Epithelial cell of prostate (primary cell): ENCODE data around the gene ARHGAP26.

ENCODE experiments used
- DNase-seq: peaks from one replicate; pipeline ENCODE4 v3.0.0-alpha.2; 2011; ENCODE audit warnings: low read depth, low spot score
- H3K27ac ChIP-seq: fragments of 450-650 bp; 2 replicates; pipeline ENCODE4 v1.5.1; 2017; ENCODE audit warnings: mild to moderate bottlenecking

ARHGAP26 gene

DNA sequence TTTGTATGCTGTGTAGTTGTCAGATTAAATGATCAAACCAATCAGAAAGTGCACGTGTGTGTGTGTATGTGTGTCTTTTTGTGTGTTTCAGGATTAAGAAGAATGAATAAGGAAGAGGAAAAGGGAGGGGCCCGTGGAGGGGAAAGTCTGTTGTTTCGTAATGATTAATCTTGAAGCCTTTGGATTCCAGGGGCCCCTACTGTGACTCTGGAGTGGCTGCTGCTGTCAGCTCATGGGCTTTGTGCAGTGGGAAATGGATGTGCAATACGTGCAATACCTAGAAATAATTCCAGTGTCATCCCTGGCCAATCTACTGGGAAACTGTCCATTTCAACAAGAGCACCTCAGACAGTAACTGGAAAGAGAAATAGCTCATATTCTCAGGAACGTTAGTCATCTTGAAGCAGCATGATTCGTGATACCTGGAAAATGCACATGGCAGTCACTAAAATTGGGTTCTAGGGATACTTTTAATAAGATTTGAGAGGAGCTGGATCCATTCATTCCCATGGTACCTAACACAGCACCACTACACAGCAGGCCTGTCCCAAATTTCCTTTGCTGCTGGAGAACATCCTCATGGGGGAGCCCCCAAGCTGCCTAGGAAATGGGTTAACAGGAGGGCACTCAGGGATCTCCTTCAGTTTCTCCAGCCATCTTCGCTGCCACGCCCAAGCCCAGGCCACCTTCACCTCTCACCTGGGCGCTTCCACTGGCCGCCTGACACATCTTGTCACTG, 447.1 kb downstream of the ARHGAP26 start:
- DNase-seq, result no peak
- H3K27ac ChIP-seq, result peak overlapping the region; percentile 68

DNA sequence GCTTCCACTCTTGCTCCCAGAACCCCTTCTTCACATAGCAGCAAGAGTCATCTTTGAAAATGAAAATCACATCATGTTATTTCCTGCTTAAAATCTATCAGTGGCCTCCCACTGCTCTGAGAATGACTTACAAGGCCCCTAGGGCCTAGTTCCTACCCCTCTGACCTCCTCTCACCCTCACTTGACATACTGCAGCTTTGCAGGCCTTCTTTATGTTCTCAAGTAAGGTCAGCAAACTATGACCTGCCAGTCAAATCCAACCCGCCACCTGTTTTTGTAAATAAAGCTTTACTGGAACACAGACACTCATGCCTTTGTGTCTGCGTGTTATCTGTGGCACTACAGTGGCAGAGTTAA, 447.6 kb downstream of the ARHGAP26 start:
- H3K27ac ChIP-seq, result peak overlapping the region; percentile 68
- DNase-seq, result no peak

DNA sequence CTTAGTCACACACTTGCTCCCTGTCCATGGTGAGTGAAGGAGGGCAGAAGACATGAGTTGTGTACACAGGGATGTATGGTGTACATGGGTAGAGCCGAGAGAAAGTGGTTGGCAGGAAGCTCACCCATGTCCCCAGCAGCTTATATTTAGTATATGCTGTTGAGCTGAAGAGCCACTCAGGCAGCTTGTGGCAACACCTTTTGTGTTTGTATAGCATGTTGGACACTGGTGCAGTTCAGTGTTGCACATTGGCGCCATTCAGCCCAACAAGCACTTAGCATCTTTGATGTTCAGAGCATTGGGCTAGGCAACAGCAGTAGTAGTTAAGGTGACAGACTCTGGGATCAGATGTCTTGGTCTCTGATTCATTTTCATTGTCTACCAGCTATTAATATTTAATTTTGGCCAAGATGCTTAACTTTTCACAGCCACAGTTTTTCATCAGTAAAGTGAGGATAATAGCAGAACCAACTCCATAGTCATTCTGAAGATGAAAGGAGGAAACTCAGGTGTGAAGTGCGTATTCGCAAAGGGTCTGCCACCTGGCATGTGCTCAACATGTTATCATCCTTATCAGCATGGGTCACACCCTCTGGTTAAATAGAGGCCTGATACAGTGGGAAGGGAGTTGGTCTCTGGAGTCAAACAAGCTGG, 448.5 kb downstream of the ARHGAP26 start:
- no peak for DNase-seq
- H3K27ac ChIP-seq, result no peak overlapping the region

DNA sequence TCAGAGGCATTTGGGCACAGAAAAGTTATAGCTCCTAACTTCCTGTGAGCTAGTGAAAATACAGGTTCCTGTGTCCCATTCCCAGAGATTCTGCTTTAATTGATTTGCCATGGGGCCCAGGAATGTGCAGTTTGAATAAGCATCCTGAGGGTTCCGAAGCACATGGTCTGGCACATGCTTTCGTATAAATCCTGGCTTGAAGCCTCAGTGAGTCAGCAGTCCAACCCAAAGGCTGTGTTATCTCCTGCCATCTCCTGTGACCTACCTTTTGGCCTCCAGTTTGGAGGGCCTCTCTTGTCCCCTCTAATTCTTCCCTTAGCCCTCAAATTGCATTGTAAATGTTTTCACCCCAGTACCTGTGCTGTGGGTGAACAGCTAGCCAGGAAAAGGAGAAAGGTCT, 449.5 kb downstream of the ARHGAP26 start:
- H3K27ac ChIP-seq, result no peak overlapping the region
- no peak for DNase-seq

DNA sequence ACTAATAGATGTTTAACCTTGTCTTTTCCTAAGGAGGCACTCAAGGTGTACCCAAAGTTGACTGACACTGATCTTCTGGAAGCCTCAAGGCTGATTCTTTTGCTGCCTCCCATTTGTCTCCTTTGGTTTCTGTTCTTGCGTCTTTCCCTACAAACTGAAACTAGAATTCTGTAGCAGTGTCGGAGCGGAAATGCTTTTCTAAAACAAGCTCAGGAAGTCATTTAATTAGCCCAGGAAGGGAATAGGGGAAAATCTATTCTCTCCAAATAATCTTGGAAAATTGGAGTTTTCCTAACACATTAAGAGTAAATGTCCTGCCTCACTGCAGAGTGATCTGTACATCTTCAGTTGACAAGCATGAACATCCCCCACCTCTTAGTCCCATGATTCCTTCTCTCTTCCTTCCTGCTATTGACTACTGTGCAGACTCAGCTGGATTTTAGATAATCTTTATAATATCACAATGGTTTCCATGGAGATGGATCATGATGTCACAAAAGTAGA, 450.6 kb downstream of the ARHGAP26 start:
- no peak overlapping the region for H3K27ac ChIP-seq
- DNase-seq, result no peak

DNA sequence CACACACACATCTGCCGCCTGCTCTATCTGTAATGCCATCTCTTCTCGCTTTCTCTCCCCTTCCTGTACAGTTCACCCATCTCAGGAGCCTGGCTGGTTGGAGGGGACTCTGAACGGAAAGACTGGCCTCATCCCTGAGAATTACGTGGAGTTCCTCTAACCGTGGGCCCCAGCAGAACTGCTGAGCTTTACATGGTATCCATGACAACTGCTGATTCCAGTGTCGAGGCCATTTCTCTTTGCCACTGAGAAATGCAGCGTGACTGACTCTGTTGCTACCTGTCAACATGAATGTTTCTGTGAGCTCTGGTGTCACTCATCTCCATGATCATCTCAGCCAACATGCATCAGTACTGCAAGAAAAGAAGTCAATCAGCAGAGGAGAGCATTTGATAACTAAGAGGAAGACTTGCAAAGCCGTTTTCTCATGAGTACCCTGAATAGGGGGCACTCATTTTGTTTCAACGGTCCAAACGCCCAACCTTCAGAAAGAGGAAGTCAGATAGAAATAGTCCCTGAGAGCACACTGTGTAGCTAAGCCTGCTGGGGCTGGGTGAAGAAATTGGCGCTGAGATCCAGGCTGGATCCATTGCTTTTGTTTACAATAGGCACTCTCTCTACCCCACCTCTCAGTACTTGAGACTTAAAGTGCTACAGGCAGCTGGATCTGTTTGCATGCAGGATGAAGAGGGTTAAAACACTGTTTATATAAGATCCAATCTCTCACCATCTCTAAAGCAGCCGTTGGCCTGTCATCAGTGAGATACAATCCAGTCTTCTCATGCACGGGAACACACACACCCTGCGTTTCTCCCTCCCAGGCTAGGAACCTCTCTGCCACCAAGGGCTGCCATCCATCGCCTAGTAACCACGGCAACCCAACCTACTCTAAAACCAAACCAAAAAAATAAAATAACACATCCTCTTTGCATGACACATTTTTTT, 452.4 kb downstream of the ARHGAP26 start:
- DNase-seq, result no peak
- H3K27ac ChIP-seq, result no peak overlapping the region

- DNase-seq, result no peak
- H3K27ac ChIP-seq, result no peak overlapping the region
Observed at GRCh38 chr5:143224672-143225071, 454.5 kb downstream of the ARHGAP26 start.

GRCh38 chr5:143225511-143225910, 455.3 kb downstream of the ARHGAP26 start:
- DNase-seq, result no peak
- no peak overlapping the region for H3K27ac ChIP-seq

DNA sequence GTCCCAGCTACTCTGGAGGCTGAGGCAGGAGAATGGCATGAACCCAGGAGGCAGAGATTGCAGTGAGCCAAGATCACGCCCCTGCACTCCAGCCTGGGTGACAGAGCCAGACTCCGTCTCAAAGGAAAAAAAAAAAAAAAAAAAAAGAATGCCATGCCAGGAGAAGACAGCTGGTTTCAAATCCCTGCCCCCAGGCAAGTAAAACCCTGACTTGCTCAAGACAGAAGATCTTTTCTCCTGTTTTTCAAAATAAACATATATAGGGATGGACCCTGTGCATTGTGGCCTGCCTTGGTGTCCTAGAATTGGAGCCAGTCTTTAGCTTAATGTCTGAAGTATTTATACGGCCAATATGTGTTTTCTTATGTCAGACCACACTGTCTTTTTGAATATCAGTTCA, 456.2 kb downstream of the ARHGAP26 start:
- H3K27ac ChIP-seq, result no peak overlapping the region

GRCh38 chr5:143226872-143227271, 456.7 kb downstream of the ARHGAP26 start:
- H3K27ac ChIP-seq, result no peak overlapping the region
- no peak for DNase-seq

More for the DNA sequence above, 456.2 kb downstream of the ARHGAP26 start:
- no peak for DNase-seq

GRCh38 chr5:143227301-143227700, 457.1 kb downstream of the ARHGAP26 start:
- H3K27ac ChIP-seq, result no peak overlapping the region
- no peak for DNase-seq

GRCh38 chr5:143228597-143229293, 458.6 kb downstream of the ARHGAP26 start:
- no peak overlapping the region for H3K27ac ChIP-seq
- DNase-seq, result no peak

DNA sequence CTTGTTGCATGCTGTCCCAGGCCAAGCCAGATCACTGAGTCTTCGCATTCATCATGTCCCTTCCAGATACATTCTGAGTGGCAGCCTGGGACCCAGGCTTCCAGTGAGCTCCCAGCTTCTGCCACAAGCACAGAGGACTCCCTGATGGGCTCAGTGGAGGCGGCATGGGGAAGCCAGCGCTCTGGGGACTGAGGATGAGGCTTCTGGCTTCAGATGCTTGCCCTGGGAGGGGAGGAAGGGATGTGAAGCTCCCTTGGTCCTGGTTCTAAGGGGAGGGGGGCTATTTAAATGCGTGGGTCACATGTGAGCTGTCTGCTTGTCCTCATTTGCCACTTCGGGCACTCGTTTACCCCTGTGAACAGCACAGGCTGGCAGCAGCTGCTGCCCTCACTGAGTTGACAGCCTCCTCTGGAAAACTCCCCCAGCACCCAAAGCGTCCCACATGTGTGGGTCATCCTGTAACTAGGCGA, 459.3 kb downstream of the ARHGAP26 start:
- no peak for DNase-seq
- no peak overlapping the region for H3K27ac ChIP-seq

DNA sequence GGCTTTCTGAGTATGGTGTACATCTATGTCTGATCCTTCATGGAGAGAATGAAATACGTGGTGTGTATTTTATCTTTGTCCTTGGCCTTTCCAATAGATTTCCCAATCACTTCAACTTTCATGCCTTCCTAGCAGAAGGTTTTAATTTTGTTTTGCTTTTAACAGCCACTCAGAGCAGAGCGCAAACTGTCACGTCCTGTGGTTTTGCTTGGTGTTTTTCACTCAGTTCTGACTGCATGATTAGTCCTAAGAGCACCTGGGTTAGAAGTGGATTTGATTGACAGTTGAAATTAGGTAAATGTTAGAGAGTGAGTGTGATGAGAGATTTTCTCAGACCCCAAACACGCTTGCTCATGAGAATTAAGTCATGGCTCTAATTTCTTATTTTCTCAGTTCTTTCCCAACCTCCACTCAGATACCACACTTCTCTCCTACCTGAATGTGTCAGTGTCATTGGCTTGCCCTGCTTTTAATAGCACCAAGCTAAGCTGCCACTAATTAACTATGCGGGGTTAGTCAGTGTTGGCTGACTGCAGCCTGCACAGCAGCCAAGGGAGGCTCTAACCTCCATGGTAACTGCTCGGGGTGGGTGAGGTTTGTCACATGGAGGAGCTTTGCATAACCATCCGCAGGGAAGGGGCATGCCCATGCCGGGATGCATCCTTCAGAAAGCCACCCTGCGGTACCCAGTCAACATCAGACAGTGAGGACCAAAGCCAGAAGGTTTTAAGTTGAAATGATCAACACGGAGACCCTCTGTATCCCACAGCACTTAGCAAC, 459.9 kb downstream of the ARHGAP26 start:
- DNase-seq, result no peak
- no peak overlapping the region for H3K27ac ChIP-seq

DNA sequence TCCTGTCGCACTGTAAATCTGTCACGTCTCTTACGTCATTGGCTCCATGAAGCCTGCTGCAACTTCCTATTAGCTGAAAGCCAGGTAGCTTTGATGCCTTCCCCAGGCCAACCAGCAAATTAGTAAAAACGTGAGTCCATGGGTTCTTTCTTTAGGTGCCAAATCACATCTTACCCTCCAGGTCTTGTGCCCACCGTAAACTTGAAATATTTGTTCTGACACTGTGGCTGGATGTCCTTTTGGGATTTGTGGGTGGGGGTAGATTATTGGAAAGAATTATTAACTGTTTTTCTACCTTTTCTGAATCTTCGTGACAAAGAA, 460.5 kb downstream of the ARHGAP26 start:
- H3K27ac ChIP-seq, result no peak overlapping the region
- DNase-seq, result no peak

DNA sequence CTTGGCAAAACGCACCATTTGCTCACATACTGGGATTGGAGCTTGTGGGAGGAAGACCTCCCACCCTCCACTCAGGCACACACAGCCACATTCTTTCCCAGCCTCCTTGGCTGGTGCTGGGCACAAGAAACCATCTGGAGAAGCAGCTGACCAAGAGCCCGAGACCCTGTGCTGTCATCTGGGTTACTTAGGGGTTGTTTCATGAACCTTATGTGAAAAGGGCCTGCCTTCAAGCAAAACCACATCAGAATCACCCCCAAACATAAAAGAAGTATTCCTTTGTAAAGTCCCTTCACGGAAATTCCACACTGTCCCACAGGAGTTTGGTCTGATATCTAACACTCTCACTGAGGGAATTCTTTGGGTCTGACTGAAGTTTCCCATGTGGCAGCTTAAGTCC, 461.2 kb downstream of the ARHGAP26 start:
- DNase-seq, result no peak
- no peak overlapping the region for H3K27ac ChIP-seq

GRCh38 chr5:143231973-143232812, 462.0 kb downstream of the ARHGAP26 start:
- DNase-seq, result no peak
- H3K27ac ChIP-seq, result no peak overlapping the region

- no peak for DNase-seq
- no peak overlapping the region for H3K27ac ChIP-seq
Observed at GRCh38 chr5:143233031-143233430, 462.9 kb downstream of the ARHGAP26 start.
